Activated CD4-positive, alpha-beta T cell treated with anti-CD3 and anti-CD28 coated beads, Interleukin-2, amount 50 U/mL, for 48 hours (primary cell): Measurements from ENCODE around the gene PRSS1.
"Not testable (repeated sequence)": the region's sequence is repeated elsewhere in the genome, so short reads cannot be mapped to it uniquely, and the experiment has no call there.

Experiments used
- DNase-seq, 2 experiments: peaks; one replicate each; pipeline ENCODE4 v3.0.0-alpha.2; 2020

The PRSS1 gene

DNA sequence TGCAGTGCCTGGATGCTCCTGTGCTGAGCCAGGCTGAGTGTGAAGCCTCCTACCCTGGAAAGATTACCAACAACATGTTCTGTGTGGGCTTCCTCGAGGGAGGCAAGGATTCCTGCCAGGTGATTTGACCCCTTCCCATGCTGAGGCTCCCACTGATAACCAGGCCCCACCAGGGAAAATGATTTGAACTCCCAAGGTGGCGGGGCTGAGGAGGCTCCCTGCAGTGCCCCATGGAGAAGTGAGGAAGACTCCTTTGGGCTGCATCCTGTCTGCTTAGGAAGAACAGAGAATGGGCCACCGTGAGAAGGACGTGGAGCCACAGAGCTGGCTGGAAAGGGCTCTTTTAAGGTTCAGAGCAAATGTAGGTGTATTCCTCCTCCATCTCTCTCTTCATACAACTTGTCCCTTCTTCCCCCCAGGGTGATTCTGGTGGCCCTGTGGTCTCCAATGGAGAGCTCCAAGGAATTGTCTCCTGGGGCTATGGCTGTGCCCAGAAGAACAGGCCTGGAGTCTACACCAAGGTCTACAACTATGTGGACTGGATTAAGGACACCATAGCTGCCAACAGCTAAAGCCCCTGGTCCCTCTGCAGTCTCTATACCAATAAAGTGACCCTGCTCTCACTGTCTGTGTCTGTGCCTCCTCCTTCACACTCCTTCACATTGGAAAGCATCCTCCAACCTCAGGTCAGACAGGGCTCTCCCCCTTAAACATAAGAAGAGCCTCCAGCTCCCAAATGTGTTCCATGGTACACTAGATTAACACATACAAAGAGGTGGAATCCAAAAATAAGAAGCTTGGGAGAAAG lies 24.9 kb downstream of the PRSS1 start:
- no peak for DNase-seq

DNA sequence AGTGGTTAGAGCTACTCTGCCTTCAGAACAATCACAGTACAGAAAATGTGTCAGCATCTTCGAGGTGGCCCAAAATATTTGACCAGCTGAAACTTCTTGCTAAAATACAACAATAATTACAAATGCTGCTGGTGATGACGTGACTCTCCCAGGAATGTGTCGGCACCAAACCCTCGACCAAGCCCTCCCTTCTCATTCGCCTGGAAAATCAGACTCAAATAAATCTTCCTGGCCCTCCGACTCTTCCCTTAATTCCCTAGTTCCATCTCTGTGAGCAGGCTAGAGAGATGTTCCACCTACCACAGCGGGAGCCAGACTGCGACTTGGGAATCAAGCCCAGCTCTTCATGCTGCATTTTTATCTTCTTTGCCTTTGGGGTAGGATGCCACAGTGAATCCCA lies 25.6 kb downstream of the PRSS1 start:
- DNase-seq = no peak

DNA sequence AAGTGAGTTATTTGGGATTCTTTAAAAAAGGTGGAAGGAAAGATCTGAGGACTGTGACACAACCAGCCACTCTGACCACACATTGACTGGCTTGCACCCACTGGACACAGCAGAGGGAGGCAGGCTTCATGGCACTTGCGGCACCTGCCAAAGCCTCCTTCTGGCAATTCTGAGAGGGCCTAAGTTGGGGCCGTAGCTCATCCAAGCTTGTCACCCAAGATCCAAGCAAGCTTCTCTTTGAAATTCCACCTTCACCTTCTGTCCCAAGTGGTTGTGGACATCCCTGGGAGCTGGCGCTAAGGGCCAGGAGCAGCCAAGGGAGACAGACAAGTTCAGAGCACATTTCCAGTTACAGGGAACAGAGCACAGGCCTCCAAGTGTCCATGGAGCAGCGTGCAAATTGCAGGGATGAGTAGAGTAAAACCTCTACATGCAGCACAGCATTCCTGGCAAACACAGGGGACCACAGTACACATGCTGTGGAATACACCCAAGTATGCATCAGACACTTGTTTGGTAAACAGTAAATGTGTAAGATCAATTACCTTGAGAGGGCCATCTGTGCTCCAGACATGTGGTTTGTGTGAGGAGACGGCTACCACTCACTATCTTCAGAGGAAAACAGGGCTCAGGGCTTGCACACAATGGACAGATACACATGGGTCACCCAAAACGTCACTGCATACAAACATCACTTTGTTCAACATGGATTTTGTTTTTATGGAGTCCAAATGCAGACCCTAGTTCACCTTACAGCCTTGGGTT lies 26.3 kb downstream of the PRSS1 start:
- not testable (repeated sequence) for DNase-seq

DNA sequence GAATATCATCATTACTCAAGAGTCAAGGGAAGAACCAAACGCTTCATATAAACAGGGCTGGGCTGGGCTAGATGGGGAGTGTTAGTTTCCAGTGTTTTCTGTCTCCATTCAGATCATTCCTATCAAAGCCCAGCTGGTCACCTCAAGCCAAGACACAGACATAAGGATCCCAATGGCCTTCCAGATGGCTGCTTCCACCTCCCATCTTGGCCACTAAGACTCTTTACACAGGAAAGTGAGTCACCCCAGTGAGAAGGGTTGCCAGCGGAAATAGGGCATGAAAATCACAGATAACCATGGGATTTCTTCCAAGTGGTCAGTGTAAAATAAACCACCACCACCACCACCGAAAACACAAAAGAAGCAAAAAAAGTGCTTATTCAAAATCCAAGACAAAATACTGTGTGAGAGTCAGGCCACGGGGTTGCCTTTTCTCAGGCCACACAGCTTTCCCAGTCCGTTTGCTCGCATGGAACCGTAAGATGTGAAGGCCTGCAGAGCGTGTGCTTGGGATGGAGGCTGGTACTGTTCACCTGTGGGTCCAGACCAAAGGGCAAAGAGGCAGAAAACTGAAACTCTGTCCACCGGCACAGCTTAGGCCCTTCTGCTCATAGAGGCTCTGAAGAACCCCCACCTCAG lies 27.1 kb downstream of the PRSS1 start:
- DNase-seq = no peak

DNA sequence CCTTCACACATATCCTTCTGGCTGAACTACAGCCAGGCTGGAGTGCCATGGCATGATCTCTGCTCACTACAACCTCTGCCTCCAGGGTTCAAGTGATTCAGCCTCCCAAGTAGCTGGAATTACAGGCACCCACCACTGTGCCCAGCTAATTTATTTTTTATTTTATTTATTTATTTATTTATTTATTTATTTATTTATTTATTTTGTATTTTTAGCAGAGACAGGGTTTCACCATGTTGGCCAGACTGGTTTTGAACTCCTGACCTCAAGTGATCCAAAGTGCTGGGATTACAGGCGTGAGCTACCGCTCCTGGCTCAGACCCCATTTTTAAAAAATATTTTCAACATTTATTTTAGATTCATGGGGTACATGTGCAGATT lies 27.6 kb downstream of the PRSS1 start:
- DNase-seq = not testable (repeated sequence)

DNA sequence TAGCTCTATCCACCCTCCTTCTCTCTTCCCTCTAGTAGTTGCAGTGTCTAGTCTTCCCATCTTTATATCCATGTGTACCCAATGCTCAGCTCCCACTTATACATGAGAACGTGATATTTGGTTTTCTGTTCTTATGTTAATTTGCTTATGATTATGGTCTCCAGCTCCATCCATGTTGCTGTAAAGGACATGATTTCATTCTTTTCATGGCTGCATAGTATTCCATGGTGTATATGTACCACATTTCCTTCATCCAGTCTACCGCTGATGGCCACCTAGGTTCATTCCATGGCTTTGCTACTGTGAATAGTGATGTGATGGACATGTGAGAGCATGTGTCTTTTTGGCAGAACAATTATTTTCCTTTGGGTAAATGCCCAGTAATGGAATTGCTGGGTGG lies 28.0 kb downstream of the PRSS1 start:
- no peak for DNase-seq

DNA sequence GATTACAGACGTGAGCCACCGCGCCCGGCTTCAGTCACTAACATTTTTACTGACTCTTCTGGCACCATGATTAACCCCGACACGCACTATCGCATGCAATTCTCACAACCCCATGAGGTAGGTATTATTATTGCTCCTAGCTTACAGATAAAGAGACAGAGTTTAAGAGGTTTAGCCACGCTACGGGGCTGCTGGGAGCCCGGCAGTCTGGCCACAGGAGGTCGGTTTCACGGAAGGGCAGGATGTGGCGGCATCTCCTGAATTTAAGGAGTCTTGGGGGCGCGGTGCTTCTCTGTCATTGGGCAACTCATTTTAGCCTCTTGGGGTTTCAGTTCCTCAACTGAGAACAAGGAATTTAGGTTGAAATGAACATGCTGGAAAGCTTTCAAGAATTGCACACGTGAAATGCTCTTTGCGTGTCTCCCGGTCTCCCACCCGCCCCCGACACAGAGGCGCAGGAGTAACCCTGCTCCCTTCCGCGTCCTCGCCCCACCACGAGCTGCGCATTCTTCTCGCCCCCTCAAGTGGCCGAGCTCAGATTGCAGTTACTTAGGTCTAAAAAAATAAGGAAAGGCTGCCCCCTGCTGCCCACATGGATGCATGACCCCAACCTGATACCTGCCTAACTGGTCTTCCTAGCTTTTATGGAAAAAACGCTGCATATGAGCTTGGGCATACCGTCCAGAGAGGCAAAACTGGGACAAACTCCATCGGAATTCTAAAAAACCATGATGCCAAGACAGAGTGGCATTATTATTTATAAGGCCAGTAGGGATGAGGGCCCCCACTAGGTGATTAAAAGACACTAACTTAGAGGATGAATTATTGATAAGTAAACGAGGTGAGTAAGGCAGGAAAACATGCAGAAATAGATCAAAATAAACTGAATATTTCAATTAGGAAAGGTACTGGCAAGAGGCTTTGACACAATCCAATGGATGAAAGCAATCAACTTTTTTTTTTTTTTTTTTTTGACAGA lies 33.9 kb downstream of the PRSS1 start:
- DNase-seq = peak; percentile 77 to 80

DNA sequence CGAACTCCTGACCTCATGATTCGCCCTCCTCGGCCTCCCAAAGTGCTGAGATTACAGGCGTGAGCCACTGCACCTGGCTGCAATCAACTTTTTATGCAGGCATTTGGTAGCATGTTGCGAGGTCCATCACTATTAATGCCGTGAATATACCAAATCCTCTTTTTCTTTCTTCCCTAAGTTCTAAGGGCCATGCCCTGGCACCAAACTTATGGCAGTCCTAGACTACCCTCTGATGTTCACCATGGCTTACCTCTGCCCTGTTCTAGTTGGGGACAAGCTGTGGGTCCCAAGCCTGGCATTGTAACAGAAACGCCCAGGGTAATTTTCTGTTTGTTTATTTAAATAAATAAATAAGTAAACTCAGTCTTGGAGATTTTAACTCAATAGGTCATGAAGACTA lies 34.8 kb downstream of the PRSS1 start:
- no peak for DNase-seq

DNA sequence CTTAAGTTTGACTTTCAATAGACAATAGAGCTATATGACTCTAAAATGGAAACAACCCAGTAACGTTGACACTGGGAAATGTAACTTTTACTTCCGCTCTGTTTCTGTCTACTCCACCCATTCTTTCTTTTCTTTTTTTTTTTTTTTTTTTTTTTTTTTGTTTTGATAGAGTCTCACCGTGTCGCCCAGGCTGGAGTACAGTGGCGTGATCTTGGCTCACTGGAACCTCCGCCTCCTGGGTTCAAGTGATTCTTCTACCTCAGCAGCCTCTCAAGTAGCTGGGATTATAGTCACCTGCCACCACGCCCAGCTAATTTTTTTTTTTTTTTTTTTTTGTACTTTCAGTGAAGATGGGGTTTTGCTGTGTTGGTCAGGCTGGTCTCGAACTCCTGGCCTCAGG lies 35.4 kb downstream of the PRSS1 start:
- peak in 1 of 2 experiments; percentile 43 for DNase-seq

DNA sequence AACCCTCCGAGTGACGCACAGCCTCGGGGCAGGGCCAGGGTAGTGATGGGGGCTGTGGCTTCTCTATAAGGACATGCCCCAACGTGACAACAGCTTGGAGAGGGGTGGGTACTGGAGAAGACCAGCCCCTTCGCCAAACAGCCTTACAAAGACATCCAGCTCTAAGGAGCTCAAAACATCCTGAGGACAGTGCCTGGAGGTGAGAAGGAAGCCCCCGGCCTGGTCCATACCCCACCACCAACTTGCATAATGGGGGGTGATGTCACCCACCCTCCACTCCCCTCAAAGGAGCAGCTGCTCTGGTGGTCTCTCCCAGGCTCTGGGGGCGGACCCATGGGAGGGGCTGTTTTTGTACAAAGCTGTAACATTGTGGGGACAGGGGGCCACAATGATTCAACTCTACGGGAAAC lies 36.6 kb downstream of the PRSS1 start:
- peak; percentile 68 to 77 for DNase-seq

DNA sequence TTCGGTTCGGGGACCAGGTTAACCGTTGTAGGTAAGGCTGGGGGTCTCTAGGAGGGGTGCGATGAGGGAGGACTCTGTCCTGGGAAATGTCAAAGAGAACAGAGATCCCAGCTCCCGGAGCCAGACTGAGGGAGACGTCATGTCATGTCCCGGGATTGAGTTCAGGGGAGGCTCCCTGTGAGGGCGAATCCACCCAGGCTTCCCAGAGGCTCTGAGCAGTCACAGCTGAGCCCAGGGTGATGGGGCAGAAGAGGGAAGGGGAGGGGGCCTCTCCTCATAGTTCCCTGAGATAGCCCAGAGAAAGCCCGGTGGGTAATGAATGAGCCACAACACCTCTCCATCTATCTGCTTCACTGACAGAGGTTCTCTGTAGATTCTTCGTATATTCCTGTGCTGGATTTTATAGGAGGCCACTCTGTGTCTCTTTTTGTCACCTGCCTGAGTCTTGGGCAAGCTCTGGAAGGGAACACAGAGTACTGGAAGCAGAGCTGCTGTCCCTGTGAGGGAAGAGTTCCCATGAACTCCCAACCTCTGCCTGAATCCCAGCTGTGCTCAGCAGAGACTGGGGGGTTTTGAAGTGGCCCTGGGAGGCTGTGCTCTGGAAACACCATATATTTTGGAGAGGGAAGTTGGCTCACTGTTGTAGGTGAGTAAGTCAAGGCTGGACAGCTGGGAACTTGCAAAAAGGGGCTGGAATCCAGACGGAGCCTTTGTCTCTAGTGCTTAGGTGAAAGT lies 37.9 kb downstream of the PRSS1 start:
- peak in 1 of 2 experiments; percentile 6 for DNase-seq

DNA sequence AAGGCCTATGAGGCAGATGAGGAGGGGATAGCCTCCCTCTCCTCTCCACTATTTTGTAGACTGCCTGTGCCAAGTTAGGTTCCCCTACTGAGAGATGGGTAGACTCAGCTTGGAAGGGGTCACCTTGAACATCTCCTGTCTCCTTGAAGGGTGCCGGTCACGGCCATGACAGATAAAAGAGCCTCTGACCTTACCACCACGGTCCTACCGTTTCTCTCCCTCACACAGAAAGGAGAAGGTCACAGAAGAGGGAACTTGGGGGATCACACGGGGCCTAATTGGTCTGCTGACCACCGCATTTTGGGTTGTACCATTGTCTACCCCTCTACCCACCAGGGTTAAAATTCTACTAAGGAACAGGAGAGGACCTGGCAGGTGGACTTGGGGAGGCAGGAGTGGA lies 38.5 kb downstream of the PRSS1 start:
- peak in 1 of 2 experiments; percentile 10 for DNase-seq

DNA sequence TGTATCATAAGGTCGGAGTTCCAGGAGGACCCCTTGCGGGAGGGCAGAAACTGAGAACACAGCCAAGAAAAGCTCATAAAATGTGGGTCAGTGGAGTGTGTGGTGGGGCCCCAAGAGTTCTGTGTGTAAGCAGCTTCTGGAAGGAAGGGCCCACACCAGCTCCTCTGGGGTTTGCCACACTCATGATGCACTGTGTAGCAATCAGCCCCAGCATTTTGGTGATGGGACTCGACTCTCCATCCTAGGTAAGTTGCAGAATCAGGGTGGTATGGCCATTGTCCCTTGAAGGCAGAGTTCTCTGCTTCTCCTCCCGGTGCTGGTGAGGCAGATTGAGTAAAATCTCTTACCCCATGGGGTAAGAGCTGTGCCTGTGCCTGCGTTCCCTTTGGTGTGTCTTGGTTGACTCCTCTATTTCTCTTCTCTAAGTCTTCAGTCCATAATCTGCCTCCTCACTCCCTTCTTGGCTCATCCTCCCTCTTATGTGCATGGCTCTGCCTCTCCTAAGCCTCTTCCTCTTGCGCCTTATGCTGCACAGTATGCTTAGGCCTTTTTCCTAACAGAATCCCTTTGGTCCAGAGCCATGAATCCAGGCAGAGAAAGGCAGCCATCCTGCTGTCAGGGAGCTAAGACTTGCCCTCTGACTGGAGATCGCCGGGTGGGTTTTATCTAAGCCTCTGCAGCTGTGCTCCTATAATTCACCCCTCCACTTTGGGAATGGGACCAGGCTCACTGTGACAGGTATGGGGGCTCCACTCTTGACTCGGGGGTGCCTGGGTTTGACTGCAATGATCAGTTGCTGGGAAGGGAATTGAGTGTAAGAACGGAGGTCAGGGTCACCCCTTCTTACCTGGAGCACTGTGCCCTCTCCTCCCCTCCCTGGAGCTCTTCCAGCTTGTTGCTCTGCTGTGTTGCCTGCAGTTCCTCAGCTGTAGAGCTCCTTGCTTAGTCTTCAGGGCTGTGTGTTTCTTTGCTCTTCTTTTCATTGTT lies 39.3 kb downstream of the PRSS1 start:
- DNase-seq = peak in 1 of 2 experiments; percentile 14

DNA sequence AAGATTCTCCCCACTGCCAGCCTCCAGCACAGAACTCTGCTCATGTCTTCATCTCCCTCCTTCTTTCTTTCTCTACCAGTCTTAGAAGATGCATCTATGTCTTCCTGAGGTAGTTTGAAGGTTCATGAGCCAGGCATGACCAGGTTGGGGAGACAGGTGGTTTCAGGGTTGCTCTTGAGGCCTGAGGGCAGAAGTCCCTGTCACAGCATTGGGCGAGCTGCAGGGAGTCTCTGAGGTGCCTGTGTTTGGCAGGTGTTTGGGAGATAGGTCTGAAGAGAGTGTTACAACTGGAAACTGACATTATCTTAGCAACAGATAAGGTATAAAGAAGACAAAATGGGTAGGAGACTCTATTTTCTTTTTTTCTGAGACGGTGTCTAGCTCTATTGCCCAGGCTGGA lies 40.2 kb downstream of the PRSS1 start:
- DNase-seq = peak in 1 of 2 experiments; percentile 23

DNA sequence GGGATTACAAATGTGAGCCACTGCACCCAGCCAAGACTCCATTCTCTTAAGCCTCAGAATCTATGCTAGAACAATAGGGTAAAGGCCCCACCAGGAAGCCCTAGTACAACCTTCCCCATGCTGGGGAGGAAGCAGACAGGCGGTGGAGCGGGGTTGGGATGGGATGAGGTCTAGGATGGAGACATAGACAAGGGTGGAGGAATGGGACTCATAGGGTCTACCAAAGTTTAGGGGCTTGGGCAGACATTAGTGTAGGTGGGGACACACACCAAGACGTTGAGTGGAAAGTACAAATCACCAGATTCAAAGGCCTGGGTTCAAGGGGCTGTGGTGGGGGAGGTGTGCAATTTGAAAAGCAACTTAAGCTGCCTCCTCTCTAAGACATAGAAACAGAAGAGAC lies 40.8 kb downstream of the PRSS1 start:
- peak in 1 of 2 experiments; percentile 21 for DNase-seq

DNA sequence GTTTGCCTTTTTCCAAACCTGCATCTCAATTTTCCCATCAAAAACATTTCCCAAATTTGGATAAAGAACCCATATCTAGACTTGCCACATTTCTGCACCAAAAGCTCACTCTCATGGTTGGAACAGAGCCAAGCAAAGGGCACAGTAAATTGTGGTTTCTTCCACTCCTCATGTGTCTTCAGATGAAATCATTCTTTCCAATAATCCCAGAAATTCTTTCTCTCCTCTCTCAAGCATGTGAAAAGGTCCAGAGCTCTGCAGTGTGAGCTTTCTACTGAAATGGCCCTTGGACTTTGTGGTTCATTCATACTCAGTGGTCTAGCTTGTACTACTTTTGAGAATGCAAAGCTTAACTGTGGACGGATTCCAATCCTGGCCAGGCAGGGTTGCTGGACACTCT lies 41.3 kb downstream of the PRSS1 start:
- DNase-seq = no peak

DNA sequence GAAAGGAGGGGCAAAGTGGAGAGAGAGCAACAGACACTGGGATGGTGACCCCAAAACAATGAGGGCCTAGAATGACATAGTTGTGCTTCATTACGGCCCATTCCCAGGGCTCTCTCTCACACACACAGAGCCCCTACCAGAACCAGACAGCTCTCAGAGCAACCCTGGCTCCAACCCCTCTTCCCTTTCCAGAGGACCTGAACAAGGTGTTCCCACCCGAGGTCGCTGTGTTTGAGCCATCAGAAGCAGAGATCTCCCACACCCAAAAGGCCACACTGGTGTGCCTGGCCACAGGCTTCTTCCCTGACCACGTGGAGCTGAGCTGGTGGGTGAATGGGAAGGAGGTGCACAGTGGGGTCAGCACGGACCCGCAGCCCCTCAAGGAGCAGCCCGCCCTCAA lies 42.2 kb downstream of the PRSS1 start:
- peak in 1 of 2 experiments; percentile 22 for DNase-seq

DNA sequence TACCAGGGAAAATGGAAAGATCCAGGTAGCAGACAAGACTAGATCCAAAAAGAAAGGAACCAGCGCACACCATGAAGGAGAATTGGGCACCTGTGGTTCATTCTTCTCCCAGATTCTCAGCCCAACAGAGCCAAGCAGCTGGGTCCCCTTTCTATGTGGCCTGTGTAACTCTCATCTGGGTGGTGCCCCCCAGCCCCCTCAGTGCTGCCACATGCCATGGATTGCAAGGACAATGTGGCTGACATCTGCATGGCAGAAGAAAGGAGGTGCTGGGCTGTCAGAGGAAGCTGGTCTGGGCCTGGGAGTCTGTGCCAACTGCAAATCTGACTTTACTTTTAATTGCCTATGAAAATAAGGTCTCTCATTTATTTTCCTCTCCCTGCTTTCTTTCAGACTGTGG lies 42.9 kb downstream of the PRSS1 start:
- peak in 1 of 2 experiments; percentile 7 for DNase-seq

DNA sequence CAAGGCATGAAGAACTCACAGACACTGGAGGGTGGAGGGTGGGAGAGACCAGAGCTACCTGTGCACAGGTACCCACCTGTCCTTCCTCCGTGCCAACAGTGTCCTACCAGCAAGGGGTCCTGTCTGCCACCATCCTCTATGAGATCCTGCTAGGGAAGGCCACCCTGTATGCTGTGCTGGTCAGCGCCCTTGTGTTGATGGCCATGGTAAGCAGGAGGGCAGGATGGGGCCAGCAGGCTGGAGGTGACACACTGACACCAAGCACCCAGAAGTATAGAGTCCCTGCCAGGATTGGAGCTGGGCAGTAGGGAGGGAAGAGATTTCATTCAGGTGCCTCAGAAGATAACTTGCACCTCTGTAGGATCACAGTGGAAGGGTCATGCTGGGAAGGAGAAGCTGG lies 43.3 kb downstream of the PRSS1 start:
- DNase-seq = no peak

DNA sequence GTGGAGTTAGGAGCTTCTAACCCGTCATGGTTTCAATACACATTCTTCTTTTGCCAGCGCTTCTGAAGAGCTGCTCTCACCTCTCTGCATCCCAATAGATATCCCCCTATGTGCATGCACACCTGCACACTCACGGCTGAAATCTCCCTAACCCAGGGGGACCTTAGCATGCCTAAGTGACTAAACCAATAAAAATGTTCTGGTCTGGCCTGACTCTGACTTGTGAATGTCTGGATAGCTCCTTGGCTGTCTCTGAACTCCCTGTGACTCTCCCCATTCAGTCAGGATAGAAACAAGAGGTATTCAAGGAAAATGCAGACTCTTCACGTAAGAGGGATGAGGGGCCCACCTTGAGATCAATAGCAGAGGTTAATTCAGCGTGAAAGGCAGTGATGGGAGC lies 43.9 kb downstream of the PRSS1 start:
- DNase-seq = no peak
